Hepatocyte (in vitro differentiated cells): ENCODE data around the gene EID2. TPM values are rescaled to one million over a fixed set of nuclear protein-coding genes. Genes with fewer than 3 reads are reported as not detected.

ENCODE experiments used
- DNase-seq: peaks from one replicate; pipeline ENCODE4 v3.0.0-alpha.2; 2016; ENCODE audit warnings: low spot score
- H2AFZ ChIP-seq: fragments of 200-600 bp; sonication (generic); 2 replicates; pipeline ENCODE4 v1.6.0; 2016; ENCODE audit warnings: antibody characterized with exemption, mild to moderate bottlenecking
- H3K27ac ChIP-seq: fragments of 200-600 bp; sonication (generic); 2 replicates; pipeline ENCODE4 v1.5.1; 2016; ENCODE audit warnings: mild to moderate bottlenecking
- H3K27me3 ChIP-seq: fragments of 200-600 bp; sonication (generic); 2 replicates; pipeline ENCODE4 v1.6.1; 2016
- H3K36me3 ChIP-seq: fragments of 200-600 bp; sonication (generic); replicated peaks from 2 replicates; pipeline ENCODE4 v1.5.1; 2016; ENCODE audit warnings: low read depth; ENCODE audit not compliant: insufficient read depth
- H3K4me1 ChIP-seq: fragments of 200-600 bp; sonication (generic); 2 replicates; pipeline ENCODE4 v1.5.1; 2016; ENCODE audit warnings: mild to moderate bottlenecking, moderate library complexity; ENCODE audit not compliant: insufficient read depth
- H3K4me2 ChIP-seq: fragments of 200-600 bp; sonication (generic); 2 replicates; pipeline ENCODE4 v1.6.0; 2016
- H3K4me3 ChIP-seq: fragments of 200-600 bp; sonication (generic); 2 replicates; pipeline ENCODE4 v1.5.1; 2016; ENCODE audit warnings: mild to moderate bottlenecking
- H3K79me2 ChIP-seq: fragments of 200-600 bp; sonication (generic); 2 replicates; pipeline ENCODE4 v1.6.0; 2017; ENCODE audit warnings: mild to moderate bottlenecking
- H3K9me2 ChIP-seq: fragments of 200-600 bp; sonication (generic); replicated peaks from 2 replicates; pipeline ENCODE4 v1.6.0; 2017; ENCODE audit warnings: mild to moderate bottlenecking; ENCODE audit not compliant: insufficient read depth
- H3K9me3 ChIP-seq: fragments of 200-600 bp; sonication (generic); 2 replicates; pipeline ENCODE4 v1.5.1; 2016; ENCODE audit warnings: low read depth, mild to moderate bottlenecking
- H4K20me1 ChIP-seq: fragments of 200-600 bp; sonication (generic); 2 replicates; pipeline ENCODE4 v1.6.0; 2016; ENCODE audit warnings: mild to moderate bottlenecking; ENCODE audit not compliant: insufficient read depth, poor library complexity, severe bottlenecking
- EZH2 ChIP-seq: fragments of 200-600 bp; sonication (generic); IDR thresholded peaks from 2 replicates; pipeline ENCODE4 v1.6.1; 2016; ENCODE audit warnings: antibody characterized with exemption, mild to moderate bottlenecking, borderline replicate concordance
- EZH2phosphoT487 ChIP-seq: fragments of 200-600 bp; sonication (generic); IDR thresholded peaks from one replicate; pipeline ENCODE4 v1.6.1; 2018; ENCODE audit warnings: antibody characterized with exemption, mild to moderate bottlenecking, low read depth, moderate library complexity; ENCODE audit not compliant: unreplicated experiment, severe bottlenecking
- WGBS: methylation state at CpG from one replicate; pipeline ENCODE4 v1.1.6; 2016; ENCODE audit warnings: low lambda C conversion rate; ENCODE audit errors: missing lambda C conversion rate; 5-methylcytosine and 5-hydroxymethylcytosine counted together
- polyA plus RNA-seq: library from polyadenylated mRNA; unstranded; fragments of >200 nt; fragmentation: Nextera tagmentation; extraction: Ambion mirVana; gene quantifications from 2 replicates; pipeline ENCODE4 v1.2.1, GENCODE V29; 2016
- total RNA-seq: library from RNA; depleted of rRNA; stranded (reverse); fragments of >200 nt; gene quantifications from 2 replicates; pipeline ENCODE4 v1.2.3, GENCODE V29; 2014
- TF ChIP-seq, protein P1 (sequence below): fragments of 200-600 bp; sonication (generic); IDR thresholded peaks from 2 replicates; pipeline ENCODE4 v1.5.1; 2016; ENCODE audit warnings: antibody characterized with exemption, mild to moderate bottlenecking; ENCODE audit not compliant: poor library complexity

EID2 gene
- total and polyA plus RNA-seq, 2 experiments from 2014 or later = 18.6 to 29.3 TPM

DNA sequence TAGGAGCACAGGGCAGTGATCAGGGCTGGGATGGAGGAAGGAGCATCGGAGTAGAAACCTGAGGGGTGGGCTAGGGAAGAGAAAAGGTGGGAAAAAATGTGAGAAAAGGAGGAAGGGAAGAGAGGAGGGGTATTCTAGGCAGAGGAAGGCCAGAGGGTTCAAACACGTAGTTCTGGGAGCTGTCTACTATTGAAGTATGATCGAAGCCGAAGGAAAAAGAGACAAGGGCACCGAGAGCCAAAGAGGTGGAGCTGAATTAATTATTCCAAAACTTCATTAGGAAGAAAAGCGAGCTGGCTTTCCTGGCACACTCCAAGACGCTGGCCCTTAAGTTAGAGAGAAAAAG lies 33.4 kb downstream of the EID2 start:
- TF ChIP-seq EZH2 (no peak), EZH2phosphoT487 (no peak)
- TF ChIP-seq, protein P1, sequence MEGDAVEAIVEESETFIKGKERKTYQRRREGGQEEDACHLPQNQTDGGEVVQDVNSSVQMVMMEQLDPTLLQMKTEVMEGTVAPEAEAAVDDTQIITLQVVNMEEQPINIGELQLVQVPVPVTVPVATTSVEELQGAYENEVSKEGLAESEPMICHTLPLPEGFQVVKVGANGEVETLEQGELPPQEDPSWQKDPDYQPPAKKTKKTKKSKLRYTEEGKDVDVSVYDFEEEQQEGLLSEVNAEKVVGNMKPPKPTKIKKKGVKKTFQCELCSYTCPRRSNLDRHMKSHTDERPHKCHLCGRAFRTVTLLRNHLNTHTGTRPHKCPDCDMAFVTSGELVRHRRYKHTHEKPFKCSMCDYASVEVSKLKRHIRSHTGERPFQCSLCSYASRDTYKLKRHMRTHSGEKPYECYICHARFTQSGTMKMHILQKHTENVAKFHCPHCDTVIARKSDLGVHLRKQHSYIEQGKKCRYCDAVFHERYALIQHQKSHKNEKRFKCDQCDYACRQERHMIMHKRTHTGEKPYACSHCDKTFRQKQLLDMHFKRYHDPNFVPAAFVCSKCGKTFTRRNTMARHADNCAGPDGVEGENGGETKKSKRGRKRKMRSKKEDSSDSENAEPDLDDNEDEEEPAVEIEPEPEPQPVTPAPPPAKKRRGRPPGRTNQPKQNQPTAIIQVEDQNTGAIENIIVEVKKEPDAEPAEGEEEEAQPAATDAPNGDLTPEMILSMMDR = no peak
- 80% methylated on average over 7 of the region's 7 CpGs for WGBS
- no peak overlapping the region for H3K4me3 ChIP-seq

DNA sequence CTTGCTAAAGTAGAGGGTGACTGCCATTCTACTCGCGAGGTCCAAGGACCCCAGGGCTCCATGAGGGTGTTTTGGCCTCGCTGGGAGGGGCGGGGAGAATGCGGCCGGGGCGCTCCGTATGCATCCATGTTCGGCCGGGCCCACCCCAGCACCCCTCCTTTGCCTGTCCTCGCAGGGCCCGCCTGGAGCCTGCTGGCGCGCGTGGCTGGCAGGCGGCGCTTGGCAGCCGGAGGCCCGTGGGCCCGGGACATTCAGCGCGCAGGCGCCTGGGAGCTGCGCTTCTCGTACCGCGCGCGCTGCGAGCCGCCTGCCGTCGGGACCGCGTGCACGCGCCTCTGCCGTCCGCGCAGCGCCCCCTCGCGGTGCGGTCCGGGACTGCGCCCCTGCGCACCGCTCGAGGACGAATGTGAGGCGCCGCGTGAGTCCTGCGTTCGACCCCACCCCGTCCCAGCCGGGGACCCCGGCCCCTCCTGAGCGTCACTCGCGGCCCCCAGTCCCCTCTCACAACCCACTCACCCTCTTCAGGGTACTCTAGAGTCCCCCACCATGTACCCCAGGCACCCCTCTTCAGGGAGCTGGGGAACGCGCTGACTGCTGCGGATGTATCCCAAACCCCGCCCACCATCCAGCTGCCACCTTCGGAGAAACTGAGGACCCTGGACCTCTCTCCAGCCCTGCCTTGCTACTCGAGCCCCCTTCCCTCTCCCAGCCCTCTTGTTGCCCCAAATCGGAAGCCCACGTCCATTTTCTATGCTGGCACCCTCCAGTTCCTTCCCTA lies 37.1 kb downstream of the EID2 start:
- peaks cover 71% of the 10 kb centered on the region for H3K27me3 ChIP-seq
- TF ChIP-seq EZH2phosphoT487 (no peak), EZH2 (no peak)
- TF ChIP-seq, protein P1 = peak; percentile 57
- no peaks in the 10 kb centered on the region for H3K9me2 ChIP-seq
- no peaks in the 10 kb centered on the region for H3K36me3 ChIP-seq
- no peaks in the 10 kb centered on the region for H4K20me1 ChIP-seq
- 24% methylated on average over 52 of the region's 69 CpGs for WGBS
- H2AFZ ChIP-seq = no peak overlapping the region
- peak overlapping the region; percentile 54 for H3K4me2 ChIP-seq
- no peaks in the 10 kb centered on the region for H3K9me3 ChIP-seq
- peaks cover 18% of the 10 kb centered on the region for H3K4me1 ChIP-seq
- no peak overlapping the region for H3K27ac ChIP-seq
- no peaks in the 10 kb centered on the region for H3K79me2 ChIP-seq
- peak; percentile 87 for DNase-seq
- no peak overlapping the region for H3K4me3 ChIP-seq

More for the DNA sequence above, 33.4 kb downstream of the EID2 start:
- Histone ChIP-seq H3K4me1 (peaks cover 6% of the 10 kb centered on the region), H3K9me2 (no peaks in the 10 kb centered on the region), H3K27me3 (peaks cover 52% of the 10 kb centered on the region), H2AFZ (no peak overlapping the region), H4K20me1 (no peaks in the 10 kb centered on the region), H3K79me2 (no peaks in the 10 kb centered on the region), H3K27ac (no peak overlapping the region), H3K9me3 (no peaks in the 10 kb centered on the region), H3K36me3 (no peaks in the 10 kb centered on the region), H3K4me2 (peak overlapping the region; percentile 96)
- no peak for DNase-seq

DNA sequence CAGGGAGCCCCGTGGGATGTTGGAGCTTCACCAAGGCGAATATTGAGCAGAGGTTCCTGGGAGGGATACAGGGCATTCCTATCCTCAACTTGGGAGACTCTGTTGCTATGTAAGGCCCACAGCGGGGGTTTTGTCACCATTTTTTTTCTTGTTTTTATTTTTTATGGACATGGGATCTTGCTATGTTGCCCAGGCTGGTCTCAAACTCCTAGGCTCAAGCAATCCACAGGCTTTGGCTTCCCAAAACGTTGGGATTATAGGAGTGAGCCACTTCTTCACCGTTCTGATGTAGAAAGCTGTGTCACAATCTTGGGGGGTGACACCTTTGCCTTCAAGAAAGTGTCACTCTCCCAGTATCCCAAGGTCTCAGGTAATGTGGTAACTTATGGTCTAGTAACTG lies 38.6 kb downstream of the EID2 start:
- no peak overlapping the region for H3K4me2 ChIP-seq
- no peak overlapping the region for H3K27ac ChIP-seq
- TF ChIP-seq, protein P1 = no peak
- TF ChIP-seq EZH2phosphoT487 = no peak
- TF ChIP-seq EZH2 = no peak
- H3K4me1 ChIP-seq = peaks cover 12% of the 10 kb centered on the region
- H3K4me3 ChIP-seq = no peak overlapping the region
- H3K36me3 ChIP-seq = no peaks in the 10 kb centered on the region
- H2AFZ ChIP-seq = no peak overlapping the region
- H3K79me2 ChIP-seq = no peaks in the 10 kb centered on the region
- DNase-seq = no peak
- no peaks in the 10 kb centered on the region for H3K9me2 ChIP-seq
- H3K9me3 ChIP-seq = no peaks in the 10 kb centered on the region
- no peaks in the 10 kb centered on the region for H4K20me1 ChIP-seq
- 74% methylated on average over 5 of the region's 5 CpGs for WGBS
- H3K27me3 ChIP-seq = peaks cover 73% of the 10 kb centered on the region
